NOMO-1 (cell line): ENCODE results near the gene SEPSECS.
A peak's percentile ranks its signal among the peaks of the same experiment; 100 is the strongest.

Source experiments
- DNase-seq, 2 experiments: peaks; one replicate each; lab custom pipeline; 2025; ENCODE audit not compliant: unreplicated experiment in 2 of 2; lab: John Stamatoyannopoulos, UW

SEPSECS gene

DNA sequence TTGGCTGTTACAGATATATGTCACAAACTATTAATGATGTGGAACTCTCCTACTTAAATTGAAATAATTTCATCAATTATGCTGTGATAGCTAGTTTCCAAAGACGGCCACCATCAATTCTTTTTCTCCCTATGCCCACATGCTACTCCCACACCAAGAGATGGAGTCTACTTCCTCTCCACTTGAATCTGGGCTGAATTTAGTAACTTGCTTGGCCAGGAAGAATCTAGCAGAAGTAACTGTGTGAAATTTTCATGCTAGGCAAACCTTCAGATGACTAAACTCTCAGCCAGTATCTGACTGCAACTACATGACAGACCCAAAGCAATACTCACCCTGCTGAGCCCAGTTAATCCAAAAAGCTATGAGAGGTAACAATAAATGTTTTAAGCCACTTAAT is 3.2 kb downstream of the SEPSECS start:
- DNase-seq = no peak

GRCh38 chr4:25155947-25156346 is 4.3 kb downstream of the SEPSECS start:
- no peak for DNase-seq

- no peak for DNase-seq
Measured at GRCh38 chr4:25154594-25155265, 5.5 kb downstream of the SEPSECS start.

DNA sequence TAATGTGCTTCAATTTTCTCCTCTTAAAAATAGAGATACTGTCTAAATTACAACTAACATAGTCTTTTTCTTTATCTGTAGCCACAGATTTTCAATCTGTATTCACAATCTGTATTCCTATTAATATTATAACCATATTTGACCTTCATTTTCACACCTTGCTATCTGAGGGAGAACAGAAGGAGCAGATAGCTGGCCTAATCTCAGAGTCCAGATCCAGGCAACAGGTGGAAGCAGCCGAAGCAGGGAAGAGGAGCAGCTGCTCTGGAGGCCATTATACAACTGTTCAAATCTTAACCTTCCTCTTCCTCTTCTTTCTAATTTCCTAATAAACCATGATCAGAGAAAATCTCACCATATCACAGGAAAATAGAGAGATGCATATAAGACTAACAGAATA is 14.2 kb downstream of the SEPSECS start:
- DNase-seq = no peak

DNA sequence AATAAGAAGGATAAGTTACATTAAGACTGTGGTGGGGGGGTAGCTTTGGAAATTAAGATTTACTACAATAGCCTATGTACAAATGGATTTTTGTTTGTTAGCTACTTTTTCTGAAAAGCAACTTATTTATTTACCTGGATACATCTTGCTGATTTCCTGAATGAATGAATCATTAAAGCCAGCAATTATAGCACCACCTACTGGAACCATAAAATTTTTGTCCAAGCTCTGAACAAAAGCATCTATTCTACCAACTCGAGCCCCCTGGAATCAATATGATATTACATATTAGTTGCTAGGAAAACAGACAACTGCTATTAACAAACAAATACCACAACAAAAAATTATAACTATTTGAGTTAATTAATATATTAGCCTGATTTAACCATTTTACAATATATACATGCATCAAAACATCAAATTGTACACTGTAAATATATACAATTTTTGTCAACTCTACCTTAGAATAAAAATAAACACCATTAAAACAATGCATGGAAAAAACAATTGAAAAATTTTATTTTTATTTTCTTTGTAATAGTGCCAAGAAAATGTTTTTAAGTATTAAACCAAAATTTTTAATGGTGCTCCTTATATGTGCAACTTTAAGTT is 15.3 kb downstream of the SEPSECS start:
- DNase-seq = peak in 1 of 2 experiments; percentile 9

DNA sequence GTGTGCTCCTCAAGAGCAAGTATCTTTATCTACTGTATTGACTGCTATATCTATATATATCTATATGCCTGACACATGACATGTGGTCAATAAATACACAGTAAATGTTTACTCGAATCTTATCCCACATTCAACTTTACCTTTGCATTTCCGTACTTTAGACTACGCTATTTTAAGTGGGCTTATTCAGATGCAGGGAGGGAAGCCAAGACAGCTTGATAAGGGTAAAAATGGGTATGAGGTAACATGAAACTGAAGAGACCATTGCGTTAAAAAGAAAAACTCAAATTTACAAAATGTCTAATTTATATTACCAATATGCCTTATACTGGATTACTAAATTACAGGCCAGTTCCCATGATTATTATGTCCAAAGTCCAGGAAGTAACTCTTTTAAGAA is 17.8 kb downstream of the SEPSECS start:
- no peak for DNase-seq

DNA sequence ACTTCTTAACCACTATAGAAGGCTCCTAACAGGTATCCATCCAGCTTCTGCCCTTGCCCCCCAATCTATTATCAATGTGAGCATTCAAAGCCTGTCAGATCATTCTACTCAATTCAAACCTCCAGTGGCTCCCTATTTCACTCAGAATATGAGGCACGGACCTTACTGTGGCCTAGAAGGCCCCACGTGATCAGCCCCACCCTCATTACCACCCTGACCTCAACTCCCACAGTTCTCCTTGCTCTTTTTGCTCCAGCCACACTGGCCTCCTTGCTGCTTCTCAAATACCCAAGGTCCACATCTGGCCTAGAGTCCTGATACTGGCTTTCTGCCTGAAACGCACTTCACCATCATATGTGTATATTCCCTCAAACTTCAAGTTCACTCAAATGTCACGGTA is 18.7 kb downstream of the SEPSECS start:
- no peak for DNase-seq

DNA sequence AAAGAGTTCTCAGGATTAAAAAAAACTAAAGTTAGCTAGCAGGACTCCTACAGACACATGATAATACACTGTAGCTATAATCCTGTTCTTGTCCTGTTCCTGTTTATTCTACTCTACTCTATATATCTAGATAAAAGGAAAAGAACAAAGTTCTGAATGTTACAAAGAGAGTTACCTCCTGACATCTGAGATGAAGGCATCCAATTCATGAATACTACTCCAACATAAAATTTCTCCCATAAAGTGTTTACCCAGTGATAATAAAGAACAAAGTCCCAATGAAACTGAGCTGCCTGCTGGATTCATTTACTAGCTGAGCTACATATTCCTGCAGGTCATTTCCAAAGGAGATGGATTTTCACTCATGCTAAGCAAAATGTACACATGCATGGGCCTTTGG is 27.1 kb downstream of the SEPSECS start:
- DNase-seq = no peak

DNA sequence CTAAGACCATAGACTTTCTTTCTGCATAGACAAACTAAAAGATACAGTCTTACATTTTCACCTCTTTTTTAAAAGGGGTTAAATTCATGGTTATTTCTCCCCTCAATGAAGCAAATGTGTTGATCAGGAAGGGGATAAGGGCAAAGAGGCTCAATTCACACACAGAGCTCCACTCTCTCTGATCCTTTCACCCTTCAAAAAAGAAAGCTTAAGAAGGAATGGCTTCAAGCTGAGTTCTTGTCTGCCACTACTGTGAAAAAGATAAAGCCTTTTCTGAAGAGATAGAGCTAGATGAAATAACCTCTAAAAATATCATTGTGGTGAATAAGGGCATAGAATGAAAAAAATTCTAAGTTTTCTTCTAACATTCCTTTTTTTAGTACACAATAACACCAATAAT is 28.3 kb downstream of the SEPSECS start:
- no peak for DNase-seq

DNA sequence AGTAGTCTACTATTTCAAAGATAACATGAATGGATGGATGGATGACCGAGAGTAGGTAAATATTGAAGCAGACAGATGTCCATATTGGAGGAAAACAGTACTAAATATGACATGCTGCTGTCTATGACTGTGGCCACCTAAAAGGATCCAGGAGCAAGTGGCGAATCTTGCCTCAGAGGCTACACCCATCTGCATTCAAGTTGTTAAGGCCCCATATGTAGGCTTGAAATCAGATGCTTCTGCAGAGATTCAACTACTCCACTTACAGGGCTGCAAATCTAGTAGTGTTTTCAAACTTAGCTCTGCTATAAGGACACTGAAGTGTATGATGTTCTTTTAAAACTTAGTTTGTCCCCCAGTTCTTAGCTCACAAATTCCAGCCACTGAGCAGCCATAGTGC is 28.9 kb downstream of the SEPSECS start:
- DNase-seq = no peak

DNA sequence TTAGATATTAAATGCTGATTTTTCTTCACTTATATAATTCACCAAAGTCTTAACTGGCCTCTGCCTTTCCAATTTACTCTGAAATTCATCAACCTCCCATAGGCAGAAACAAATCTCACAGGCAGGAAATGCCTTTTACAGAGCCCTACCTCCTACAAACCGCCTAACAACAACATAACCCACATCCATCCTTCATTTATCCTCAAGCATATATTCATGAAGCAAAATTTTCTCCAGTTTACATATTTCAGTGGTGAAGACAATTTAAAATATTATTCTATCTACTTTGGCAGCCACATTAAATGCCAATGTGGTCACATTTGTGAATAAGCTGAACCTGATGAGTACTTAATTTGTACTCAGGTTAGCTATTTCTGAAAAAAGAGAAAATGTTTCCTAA is 30.3 kb downstream of the SEPSECS start:
- DNase-seq = no peak

GRCh38 chr4:25128671-25129070 is 31.6 kb downstream of the SEPSECS start:
- no peak for DNase-seq

DNA sequence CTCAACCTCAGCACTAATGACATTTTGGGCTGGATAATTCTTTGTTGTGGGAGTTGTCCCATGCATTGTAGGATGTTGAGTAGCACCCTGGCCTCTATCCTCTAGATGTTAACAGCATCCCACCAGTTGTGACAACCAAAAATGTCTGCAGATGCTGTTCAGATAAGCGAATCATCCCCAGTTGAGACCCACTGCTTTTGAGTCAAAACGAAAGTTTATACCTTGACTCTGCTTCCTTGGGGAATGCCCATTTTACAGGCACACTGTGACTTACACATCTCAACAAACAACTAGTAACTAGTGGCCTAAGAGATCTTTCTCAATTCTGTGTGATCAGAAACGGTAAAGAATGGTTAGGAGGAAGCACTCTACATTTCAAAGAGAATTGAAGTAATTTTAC is 37.0 kb downstream of the SEPSECS start:
- DNase-seq = no peak

DNA sequence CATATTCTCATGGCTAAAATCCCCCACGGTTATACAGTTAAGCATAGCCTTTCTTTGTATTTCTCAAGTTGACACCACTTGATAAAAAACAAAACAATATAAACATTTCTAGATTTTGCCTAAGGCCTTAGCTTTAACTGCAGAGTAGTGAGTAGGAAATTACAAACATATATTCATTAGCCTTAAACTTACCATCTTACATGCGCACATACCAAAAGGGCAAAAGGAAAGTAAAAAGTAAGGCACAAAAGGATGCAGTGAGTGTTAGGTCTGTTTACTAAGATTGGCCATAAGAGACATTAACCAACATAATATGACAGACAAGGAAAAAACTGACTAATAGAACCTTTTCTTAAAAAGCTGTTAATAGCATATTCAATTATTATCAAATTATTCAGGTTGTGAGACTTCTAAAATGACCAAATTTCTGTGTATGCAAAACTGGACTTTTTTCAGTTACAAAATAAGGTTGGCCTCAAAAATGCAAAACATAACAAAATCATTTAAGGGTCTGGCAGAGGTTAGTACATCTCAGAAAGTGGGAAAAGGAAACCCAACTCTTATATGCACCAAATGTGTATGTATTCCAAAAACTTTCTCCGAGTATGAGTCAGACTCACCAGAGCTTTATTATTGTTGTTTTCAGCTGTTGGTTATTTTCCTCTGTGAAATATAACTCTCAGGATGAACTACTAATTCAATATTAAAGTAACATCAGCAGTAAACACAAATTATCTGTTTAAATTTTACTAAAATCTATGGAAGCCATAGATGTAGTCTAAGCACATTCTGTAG is 39.9 kb downstream of the SEPSECS start:
- DNase-seq = no peak

GRCh38 chr4:25117716-25118472 is 42.4 kb downstream of the SEPSECS start:
- no peak for DNase-seq

DNA sequence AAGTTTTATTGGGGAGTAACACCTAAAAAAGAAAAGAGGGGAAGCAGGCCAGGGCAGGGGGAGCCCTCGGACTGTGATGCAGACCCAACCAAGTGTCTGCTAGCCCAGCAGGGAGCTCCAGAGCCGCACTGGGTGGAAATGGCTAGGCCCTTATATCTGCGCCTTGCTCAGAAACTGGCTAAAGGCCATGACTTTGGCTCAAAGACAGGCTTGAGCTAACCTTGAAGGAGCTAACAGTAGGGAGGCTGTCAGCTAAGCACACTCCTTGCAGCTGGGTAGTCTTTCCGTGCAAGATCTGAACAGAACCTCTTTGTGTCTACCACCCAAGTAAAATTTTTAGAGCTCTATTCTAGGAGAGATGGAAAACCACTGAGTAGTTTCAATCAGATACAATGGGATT is 43.0 kb downstream of the SEPSECS start:
- no peak for DNase-seq

GRCh38 chr4:25113915-25114904 is 46.0 kb downstream of the SEPSECS start:
- DNase-seq = no peak

GRCh38 chr4:25112995-25113380 is 47.3 kb downstream of the SEPSECS start:
- DNase-seq = no peak

- no peak for DNase-seq
Measured at GRCh38 chr4:25112366-25112994, 47.8 kb downstream of the SEPSECS start.
